C4-2B (cell line): ENCODE measurements around the gene MEIS2.

Experiments
- ZFX ChIP-seq: fragments of 450-650 bp; IDR thresholded peaks from 2 replicates; pipeline ENCODE4 v1.6.1; 2017
- TF ChIP-seq, protein P1 (sequence below): fragments of 450-650 bp; conservative IDR thresholded peaks from 2 replicates; pipeline ENCODE4 v1.5.1; 2017; ENCODE audit warnings: mild to moderate bottlenecking

DNA sequence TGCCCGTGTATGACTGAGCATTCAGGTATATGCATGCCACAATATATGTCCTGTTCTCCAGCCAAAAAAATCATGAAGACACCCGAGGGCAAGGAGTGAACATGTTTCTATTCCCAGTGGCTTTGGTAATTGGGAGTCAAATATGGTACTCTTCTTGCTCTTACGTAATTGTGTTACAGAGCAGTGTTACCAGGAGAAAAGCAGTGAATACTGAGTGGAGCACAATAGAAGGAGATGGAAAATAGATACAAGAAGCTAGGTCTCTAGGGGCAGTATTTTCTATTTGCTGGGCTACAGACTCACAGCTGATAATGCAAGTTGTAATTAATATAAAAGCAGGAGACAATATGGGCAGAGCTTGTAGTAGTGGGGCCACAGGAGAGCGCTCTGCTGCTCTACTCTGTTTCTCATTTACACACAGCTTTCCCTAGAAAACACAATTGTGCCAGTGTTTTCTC, 13.2 kb downstream of the MEIS2 start:
- TF ChIP-seq, protein P1, sequence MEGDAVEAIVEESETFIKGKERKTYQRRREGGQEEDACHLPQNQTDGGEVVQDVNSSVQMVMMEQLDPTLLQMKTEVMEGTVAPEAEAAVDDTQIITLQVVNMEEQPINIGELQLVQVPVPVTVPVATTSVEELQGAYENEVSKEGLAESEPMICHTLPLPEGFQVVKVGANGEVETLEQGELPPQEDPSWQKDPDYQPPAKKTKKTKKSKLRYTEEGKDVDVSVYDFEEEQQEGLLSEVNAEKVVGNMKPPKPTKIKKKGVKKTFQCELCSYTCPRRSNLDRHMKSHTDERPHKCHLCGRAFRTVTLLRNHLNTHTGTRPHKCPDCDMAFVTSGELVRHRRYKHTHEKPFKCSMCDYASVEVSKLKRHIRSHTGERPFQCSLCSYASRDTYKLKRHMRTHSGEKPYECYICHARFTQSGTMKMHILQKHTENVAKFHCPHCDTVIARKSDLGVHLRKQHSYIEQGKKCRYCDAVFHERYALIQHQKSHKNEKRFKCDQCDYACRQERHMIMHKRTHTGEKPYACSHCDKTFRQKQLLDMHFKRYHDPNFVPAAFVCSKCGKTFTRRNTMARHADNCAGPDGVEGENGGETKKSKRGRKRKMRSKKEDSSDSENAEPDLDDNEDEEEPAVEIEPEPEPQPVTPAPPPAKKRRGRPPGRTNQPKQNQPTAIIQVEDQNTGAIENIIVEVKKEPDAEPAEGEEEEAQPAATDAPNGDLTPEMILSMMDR: no peak
- TF ChIP-seq ZFX: no peak
